ENCODE results near the gene TP73. TPM values are rescaled to one million over a fixed set of nuclear protein-coding genes. Genes with fewer than 3 reads are reported as not detected.
A peak's percentile ranks its signal among the peaks of the same experiment; 100 is the strongest.

TP73 gene
- total and polyA plus RNA-seq, 11 donors: 0.01 to 0.53 (median 0.15) TPM; not detected in 6

GRCh38 chr1:3771108-3772026 is 119.1 kb downstream of the TP73 start:
- ATAC-seq (no peak), DNase-seq (peak in 1 of 5 donors; percentile 56)
- Histone ChIP-seq H3K4me3 (peak overlapping the region; percentile 45 to 75 (median 64)), H3K36me3 (no peaks in the 10 kb centered on the region), H3K27ac (peak overlapping the region in 7 of 12 donors; percentile 18 to 90 (median 47)), H3K4me1 (peaks cover 0 to 55% (median 30%) of the 10 kb centered on the region in 12 donors), H3K9me3 (no peaks in the 10 kb centered on the region), H3K27me3 (peaks cover 0 to 11% (median 0%) of the 10 kb centered on the region in 9 donors)
- intact Hi-C loops (cut with DNase I): no loop called here
- WGBS, 4 donors: 40 to 56% (median 48%) methylated on average over 24 to 32 of the region's 32 CpGs
- TF ChIP-seq CTCF (IDR thresholded peaks at IDR 0.05): no peak
- TF ChIP-seq POLR2A (IDR thresholded peaks at IDR 0.05): no peak

GRCh38 chr1:3772027-3772714 is 119.9 kb downstream of the TP73 start:
- Histone ChIP-seq H3K9me3 (no peaks in the 10 kb centered on the region), H3K4me3 (peak overlapping the region; percentile 45 to 75 (median 64)), H3K27me3 (peaks cover 0 to 7% (median 0%) of the 10 kb centered on the region in 9 donors), H3K4me1 (peaks cover 0 to 56% (median 30%) of the 10 kb centered on the region in 12 donors), H3K36me3 (no peaks in the 10 kb centered on the region), H3K27ac (peak overlapping the region in 10 of 12 donors; percentile 17 to 90 (median 66))
- DNase-seq (peak; percentile 89 to 93 (median 93)), ATAC-seq (peak; percentile 64 to 85 (median 81))
- WGBS, 4 donors: 0 to 1% (median 1%) methylated on average over 7 to 61 of the region's 61 CpGs
- TF ChIP-seq CTCF (IDR thresholded peaks at IDR 0.05): no peak
- peak in 1 of 2 donors; percentile 61 for TF ChIP-seq POLR2A (IDR thresholded peaks at IDR 0.05)
- intact Hi-C loops (cut with DNase I): no loop called here

- DNase-seq (peak in 1 of 5 donors; percentile 49), ATAC-seq (no peak)
- Histone ChIP-seq H3K27me3 (peaks cover 0 to 6% (median 0%) of the 10 kb centered on the region in 9 donors), H3K4me1 (peaks cover 0 to 56% (median 30%) of the 10 kb centered on the region in 12 donors), H3K27ac (peak within 1 kb of the TSS in 11 of 12 donors; percentile 17 to 90 (median 66)), H3K36me3 (peaks cover 0 to 7% (median 0%) of the 10 kb centered on the region in 9 donors), H3K9me3 (no peaks in the 10 kb centered on the region), H3K4me3 (peak within 1 kb of the TSS; percentile 45 to 75 (median 64))
- TF ChIP-seq POLR2A (IDR thresholded peaks at IDR 0.05) (peak in 1 of 2 donors; percentile 9), CTCF (IDR thresholded peaks at IDR 0.05) (no peak)
- intact Hi-C loops (cut with DNase I): no loop called here
- 14 to 26% (median 18%) methylated on average over 30 to 55 of the region's 55 CpGs for WGBS, 4 donors
Observed at GRCh38 chr1:3772715-3773571, 120.6 kb downstream of the TP73 start, which contains the start of gene SMIM1. TSS of gene SMIM1 (plus strand) at chr1:3772749. CDS start at chr1:3775374, 2,625 bp downstream.

Data from heart left ventricle (tissue), 16 donors.